GM12878 (cell line): ENCODE measurements around the gene HERC5. TPM values are rescaled to one million over a fixed set of nuclear protein-coding genes. Genes with fewer than 3 reads are reported as not detected.
A peak's percentile ranks its signal among the peaks of the same experiment; 100 is the strongest.

Experiments
- ATF2 ChIP-seq: IDR thresholded peaks from 2 replicates; pipeline ENCODE4 v1.6.1; 2012; ENCODE audit warnings: low read length, inconsistent platforms
- BCL11A ChIP-seq: IDR thresholded peaks from 2 replicates; pipeline ENCODE4 v1.6.1; 2011; ENCODE audit warnings: low read depth, low read length
- CEBPB ChIP-seq, 2 experiments: fragments of 150-350 bp in 1 of 2; IDR thresholded peaks; 2 replicates each; pipeline ENCODE4 v1.6.1; 2012 to 2014; ENCODE audit warnings: low read depth in 2 of 2, low read length in 2 of 2, borderline replicate concordance in 1 of 2, inconsistent platforms in 1 of 2
- EGR1 ChIP-seq, 2 experiments: IDR thresholded peaks; 1 replicate in 1 of 2; 2 replicates in 1 of 2; pipeline ENCODE4 v1.6.1; 2011 to 2012; ENCODE audit warnings: low read depth in 2 of 2, low read length in 2 of 2, borderline replicate concordance in 1 of 2, mild to moderate bottlenecking in 1 of 2, moderate library complexity in 1 of 2
- GABPA ChIP-seq: IDR thresholded peaks from 2 replicates; pipeline ENCODE4 v1.6.1; 2014; ENCODE audit warnings: antibody characterized with exemption, low read depth, mild to moderate bottlenecking, inconsistent platforms
- HDGF ChIP-seq: fragments of 450-650 bp; IDR thresholded peaks from 2 replicates; pipeline ENCODE4 v1.6.1; 2016; ENCODE audit warnings: antibody characterized with exemption
- IKZF2 ChIP-seq, 2 experiments: fragments of 450-650 bp; IDR thresholded peaks; 2 replicates each; pipeline ENCODE4 v1.6.1; 2017; ENCODE audit warnings: mild to moderate bottlenecking in 2 of 2, moderate library complexity in 2 of 2
- KDM1A ChIP-seq: fragments of 200-600 bp; sonication (generic); IDR thresholded peaks from 2 replicates; pipeline ENCODE4 v1.6.1; 2016; ENCODE audit warnings: borderline replicate concordance
- LARP7 ChIP-seq: fragments of 450-650 bp; IDR thresholded peaks from 2 replicates; pipeline ENCODE4 v1.6.1; 2017; ENCODE audit warnings: mild to moderate bottlenecking
- POLR2AphosphoS5 ChIP-seq: IDR thresholded peaks from 2 replicates; pipeline ENCODE4 v1.6.1; 2011; ENCODE audit warnings: mild to moderate bottlenecking, low read length, inconsistent platforms
- SMAD5 ChIP-seq: IDR thresholded peaks from 2 replicates; pipeline ENCODE4 v1.6.1; 2016; ENCODE audit warnings: antibody characterized with exemption, low read depth
- SMC3 ChIP-seq: IDR thresholded peaks from 2 replicates; pipeline ENCODE4 v1.6.1; 2011; ENCODE audit warnings: low read length, improper control_type of control experiment, borderline replicate concordance
- SREBF2 ChIP-seq: IDR thresholded peaks from 2 replicates; pipeline ENCODE4 v1.6.1; 2012; ENCODE audit warnings: mild to moderate bottlenecking, low read length
- TAF1 ChIP-seq: IDR thresholded peaks from 2 replicates; pipeline ENCODE4 v1.6.1; 2011; ENCODE audit warnings: mild to moderate bottlenecking, low read depth, low read length, borderline replicate concordance
- USF1 ChIP-seq: IDR thresholded peaks from 2 replicates; pipeline ENCODE4 v1.6.1; 2011; ENCODE audit warnings: borderline replicate concordance, low read depth, mild to moderate bottlenecking, moderate library complexity, mixed read lengths, low read length; ENCODE audit not compliant: insufficient read depth; ENCODE audit errors: extremely low read length
- YBX1 ChIP-seq: fragments of 450-650 bp; IDR thresholded peaks from 2 replicates; pipeline ENCODE4 v1.6.1; 2016; ENCODE audit warnings: antibody characterized with exemption
- ZBED1 ChIP-seq: IDR thresholded peaks from 2 replicates; pipeline ENCODE4 v1.6.1; 2016; ENCODE audit warnings: borderline replicate concordance
- ZNF217 ChIP-seq: fragments of 450-650 bp; IDR thresholded peaks from 2 replicates; pipeline ENCODE4 v1.6.1; 2017; ENCODE audit warnings: antibody characterized with exemption, mild to moderate bottlenecking
- ZNF622 ChIP-seq: fragments of 450-650 bp; IDR thresholded peaks from 2 replicates; pipeline ENCODE4 v1.6.1; 2017; ENCODE audit warnings: mild to moderate bottlenecking, inconsistent platforms
- polyA plus RNA-seq, 11 experiments: library from polyadenylated mRNA; depleted of rRNA in 4 of 11; unstranded in 6 of 11; stranded (reverse) in 5 of 11; fragments of >200 nt; fragmentation: Nextera tagmentation in 4 of 11; fragmentation: Illumina TruSeq in 1 of 11; extraction: Ambion mirVana in 4 of 11; extraction: Trizol in 1 of 11; gene quantifications; 1 replicate in 1 of 11; 2 replicates in 10 of 11; pipeline versions ENCODE4 v1.2.1 to v1.2.3, GENCODE V29; 2011 to 2016; ENCODE audit warnings: inconsistent platforms in 2 of 11, missing spikeins in 2 of 11, low read depth in 1 of 11
- total RNA-seq, 4 experiments: library from RNA; depleted of rRNA in 3 of 4; stranded (reverse); fragments of >200 nt in 3 of 4; fragmentation: Illumina TruSeq in 1 of 4; extraction: Trizol in 1 of 4; gene quantifications; 2 replicates each; pipeline versions ENCODE4 v1.2.1 to v1.2.3, GENCODE V29; 2013 to 2021
- TF ChIP-seq, protein P1 (sequence below): fragments of 150-350 bp; IDR thresholded peaks from 2 replicates; pipeline ENCODE4 v1.6.1; 2016; ENCODE audit warnings: low read depth, low read length
- TF ChIP-seq, protein P2 (sequence below): fragments of 450-650 bp; IDR thresholded peaks from 2 replicates; pipeline ENCODE4 v1.6.1; 2016; ENCODE audit warnings: mild to moderate bottlenecking

Gene HERC5
- total and polyA plus RNA-seq, 10 of the 15 experiments (the other 5 are each of a cell fraction or from before 2014, with no cell fraction given): 12.5 to 60.7 (median 25.1) TPM

DNA sequence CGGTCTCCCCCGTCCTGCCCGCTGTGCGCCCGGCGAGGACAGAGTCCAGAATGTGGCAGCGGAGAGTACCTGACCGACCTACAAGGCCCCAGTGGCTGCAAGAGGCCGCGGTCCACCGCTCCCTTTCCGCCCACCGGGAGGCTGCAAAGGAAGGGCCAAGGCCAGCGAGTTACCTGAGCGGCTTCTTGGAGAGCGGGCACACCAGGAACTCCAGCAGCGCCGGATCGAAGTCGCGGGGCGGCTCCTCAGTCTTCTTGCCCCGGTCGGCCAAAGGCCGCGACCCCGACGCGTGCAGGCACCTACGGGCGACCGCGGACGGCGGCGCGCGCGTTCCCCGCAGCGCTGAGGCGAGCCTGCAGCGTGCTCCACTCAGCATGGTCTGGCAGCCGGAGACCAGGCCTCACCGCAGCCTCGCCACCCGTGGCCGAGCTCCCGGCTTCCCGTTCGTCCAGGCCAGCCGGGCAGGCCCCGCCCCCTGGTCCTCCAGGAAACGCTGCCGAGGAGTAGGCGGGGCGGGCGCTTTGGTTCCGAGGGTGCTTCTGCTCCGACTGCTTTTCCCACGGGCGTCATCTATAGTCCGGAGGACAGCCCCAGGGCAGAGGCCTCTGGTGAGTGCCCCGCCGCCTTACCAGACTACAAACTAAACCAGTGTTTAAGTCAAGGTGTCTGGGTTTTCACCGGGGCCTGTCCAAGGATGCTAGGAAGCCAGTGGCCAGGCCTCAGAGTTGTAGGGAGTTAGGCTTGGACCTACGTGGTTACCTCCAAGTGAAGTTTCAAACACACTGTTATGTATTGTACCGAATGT, 66.6 kb downstream of the HERC5 start, which contains the start of gene PYURF (continued):
- TF ChIP-seq ZNF622 (no peak), TAF1 (peak; percentile 75; the same call in 1 of the 2 replicates), POLR2AphosphoS5 (peak; percentile 75), CEBPB (IDR thresholded peaks at IDR 0.05; ENCODE audit: borderline replicate concordance in 1 of 2, low read depth in 2 of 2, low read length in 2 of 2) (no peak), SMC3 (no peak), BCL11A (no peak), EGR1 (IDR thresholded peaks at IDR 0.05; ENCODE audit: borderline replicate concordance in 1 of 2, low read depth in 2 of 2, low read length in 2 of 2) (peak in 1 of 2 experiments; percentile 64; a peak in 1 of 3 replicates), IKZF2 (IDR thresholded peaks at IDR 0.05) (peak; percentile 44 to 46; a peak in 2 of 4 replicates), KDM1A (no peak), SREBF2 (no peak), ZBED1 (no peak), HDGF (no peak), SMAD5 (peak; percentile 57; the same call in 1 of the 2 replicates), USF1 (no peak), ATF2 (no peak), YBX1 (no peak), LARP7 (peak; percentile 79), ZNF217 (no peak), GABPA (peak; percentile 81)
- TF ChIP-seq, protein P1, sequence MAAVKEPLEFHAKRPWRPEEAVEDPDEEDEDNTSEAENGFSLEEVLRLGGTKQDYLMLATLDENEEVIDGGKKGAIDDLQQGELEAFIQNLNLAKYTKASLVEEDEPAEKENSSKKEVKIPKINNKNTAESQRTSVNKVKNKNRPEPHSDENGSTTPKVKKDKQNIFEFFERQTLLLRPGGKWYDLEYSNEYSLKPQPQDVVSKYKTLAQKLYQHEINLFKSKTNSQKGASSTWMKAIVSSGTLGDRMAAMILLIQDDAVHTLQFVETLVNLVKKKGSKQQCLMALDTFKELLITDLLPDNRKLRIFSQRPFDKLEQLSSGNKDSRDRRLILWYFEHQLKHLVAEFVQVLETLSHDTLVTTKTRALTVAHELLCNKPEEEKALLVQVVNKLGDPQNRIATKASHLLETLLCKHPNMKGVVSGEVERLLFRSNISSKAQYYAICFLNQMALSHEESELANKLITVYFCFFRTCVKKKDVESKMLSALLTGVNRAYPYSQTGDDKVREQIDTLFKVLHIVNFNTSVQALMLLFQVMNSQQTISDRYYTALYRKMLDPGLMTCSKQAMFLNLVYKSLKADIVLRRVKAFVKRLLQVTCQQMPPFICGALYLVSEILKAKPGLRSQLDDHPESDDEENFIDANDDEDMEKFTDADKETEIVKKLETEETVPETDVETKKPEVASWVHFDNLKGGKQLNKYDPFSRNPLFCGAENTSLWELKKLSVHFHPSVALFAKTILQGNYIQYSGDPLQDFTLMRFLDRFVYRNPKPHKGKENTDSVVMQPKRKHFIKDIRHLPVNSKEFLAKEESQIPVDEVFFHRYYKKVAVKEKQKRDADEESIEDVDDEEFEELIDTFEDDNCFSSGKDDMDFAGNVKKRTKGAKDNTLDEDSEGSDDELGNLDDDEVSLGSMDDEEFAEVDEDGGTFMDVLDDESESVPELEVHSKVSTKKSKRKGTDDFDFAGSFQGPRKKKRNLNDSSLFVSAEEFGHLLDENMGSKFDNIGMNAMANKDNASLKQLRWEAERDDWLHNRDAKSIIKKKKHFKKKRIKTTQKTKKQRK: no peak
- TF ChIP-seq, protein P2, sequence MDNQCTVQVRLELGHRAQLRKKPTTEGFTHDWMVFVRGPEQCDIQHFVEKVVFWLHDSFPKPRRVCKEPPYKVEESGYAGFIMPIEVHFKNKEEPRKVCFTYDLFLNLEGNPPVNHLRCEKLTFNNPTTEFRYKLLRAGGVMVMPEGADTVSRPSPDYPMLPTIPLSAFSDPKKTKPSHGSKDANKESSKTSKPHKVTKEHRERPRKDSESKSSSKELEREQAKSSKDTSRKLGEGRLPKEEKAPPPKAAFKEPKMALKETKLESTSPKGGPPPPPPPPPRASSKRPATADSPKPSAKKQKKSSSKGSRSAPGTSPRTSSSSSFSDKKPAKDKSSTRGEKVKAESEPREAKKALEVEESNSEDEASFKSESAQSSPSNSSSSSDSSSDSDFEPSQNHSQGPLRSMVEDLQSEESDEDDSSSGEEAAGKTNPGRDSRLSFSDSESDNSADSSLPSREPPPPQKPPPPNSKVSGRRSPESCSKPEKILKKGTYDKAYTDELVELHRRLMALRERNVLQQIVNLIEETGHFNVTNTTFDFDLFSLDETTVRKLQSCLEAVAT: peak; percentile 21; the same call in 1 of the 2 replicates
